Iris pigment epithelial cell (primary cell): ENCODE results near the gene FST.
A peak's percentile ranks its signal among the peaks of the same experiment; 100 is the strongest.

Source experiments
- DNase-seq: peaks from one replicate; pipeline ENCODE4 v3.0.0-alpha.2; 2011; ENCODE audit warnings: low read depth

Gene FST

GRCh38 chr5:53480416-53481158 is at the start of gene FST:
Gene FST (plus strand): TSS chr5:53480629. CDS start chr5:53480792, 163 bp downstream.
- DNase-seq: peak; percentile 36

- peak; percentile 63 for DNase-seq
Measured at GRCh38 chr5:53431665-53432064, 48.8 kb upstream of the FST start.

- no peak for DNase-seq
Measured at GRCh38 chr5:53433026-53433425, 47.4 kb upstream of the FST start.

- DNase-seq: no peak
Measured at GRCh38 chr5:53434541-53434940, 45.9 kb upstream of the FST start.

- no peak for DNase-seq
Measured at GRCh38 chr5:53436480-53437191, 43.8 kb upstream of the FST start.

GRCh38 chr5:53438079-53438478 is 42.4 kb upstream of the FST start:
- no peak for DNase-seq

- DNase-seq: peak; percentile 56
Measured at GRCh38 chr5:53438486-53439472, 41.6 kb upstream of the FST start.

- DNase-seq: no peak
Measured at GRCh38 chr5:53442961-53443360, 37.5 kb upstream of the FST start.

- DNase-seq: no peak
Measured at GRCh38 chr5:53445569-53445968, 34.9 kb upstream of the FST start.

- DNase-seq: no peak
Measured at GRCh38 chr5:53446908-53447307, 33.5 kb upstream of the FST start.

- DNase-seq: peak; percentile 28
Measured at GRCh38 chr5:53448851-53449250, 31.6 kb upstream of the FST start.

- DNase-seq: no peak
Measured at GRCh38 chr5:53453898-53454718, 26.3 kb upstream of the FST start.

- DNase-seq: no peak
Measured at GRCh38 chr5:53454719-53455000, 25.8 kb upstream of the FST start.

GRCh38 chr5:53456366-53456765 is 24.1 kb upstream of the FST start:
- DNase-seq: no peak

GRCh38 chr5:53463909-53464621 is 16.4 kb upstream of the FST start:
- peak; percentile 2 for DNase-seq

GRCh38 chr5:53464722-53465121 is 15.7 kb upstream of the FST start:
- peak; percentile 8 for DNase-seq

GRCh38 chr5:53469946-53470687 is 10.3 kb upstream of the FST start:
- DNase-seq: peak; percentile 65

- DNase-seq: no peak
Measured at GRCh38 chr5:53472279-53472678, 8.2 kb upstream of the FST start.

GRCh38 chr5:53472720-53473510 is 7.5 kb upstream of the FST start:
- DNase-seq: no peak

- no peak for DNase-seq
Measured at GRCh38 chr5:53473633-53474032, 6.8 kb upstream of the FST start.
